NB4 (cell line): Measurements from ENCODE around the gene DICER1.

Experiments
- MYC ChIP-seq: IDR thresholded peaks from 2 replicates; pipeline ENCODE4 v1.6.1; 2011; ENCODE audit warnings: low read depth, low read length
- TF ChIP-seq, protein P1 (sequence below): IDR thresholded peaks from one replicate; pipeline ENCODE4 v1.5.1; 2012; ENCODE audit warnings: low read depth, low read length

DNA sequence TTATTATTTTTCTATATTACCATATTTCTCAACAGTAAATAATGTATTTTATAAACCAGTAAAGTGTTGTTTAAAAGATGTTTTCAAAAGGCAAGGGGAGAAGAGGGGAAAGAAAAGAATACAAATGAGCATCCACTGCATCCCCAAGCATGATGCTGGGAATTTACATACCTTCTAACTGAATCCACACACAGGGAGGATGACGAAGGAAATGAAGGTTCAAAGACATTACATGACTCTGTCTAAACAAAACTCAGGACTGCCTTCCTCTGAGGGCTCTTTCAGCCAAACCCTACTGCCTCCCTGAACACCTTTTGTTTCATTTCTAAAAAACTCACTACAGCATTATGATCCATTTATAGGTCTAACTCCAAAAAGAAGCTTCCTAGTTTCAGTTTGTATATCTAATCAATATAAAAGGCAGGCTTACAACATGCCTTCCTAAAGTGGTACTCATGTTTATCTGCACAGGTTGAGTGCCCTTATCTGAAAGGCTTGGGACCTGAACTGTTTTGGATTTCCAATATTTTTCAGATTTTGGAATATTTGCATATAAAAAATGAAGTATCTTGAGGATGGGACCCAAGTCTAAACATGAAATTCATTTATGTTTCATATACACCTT is 30.3 kb downstream of the DICER1 start:
- TF ChIP-seq, protein P1, sequence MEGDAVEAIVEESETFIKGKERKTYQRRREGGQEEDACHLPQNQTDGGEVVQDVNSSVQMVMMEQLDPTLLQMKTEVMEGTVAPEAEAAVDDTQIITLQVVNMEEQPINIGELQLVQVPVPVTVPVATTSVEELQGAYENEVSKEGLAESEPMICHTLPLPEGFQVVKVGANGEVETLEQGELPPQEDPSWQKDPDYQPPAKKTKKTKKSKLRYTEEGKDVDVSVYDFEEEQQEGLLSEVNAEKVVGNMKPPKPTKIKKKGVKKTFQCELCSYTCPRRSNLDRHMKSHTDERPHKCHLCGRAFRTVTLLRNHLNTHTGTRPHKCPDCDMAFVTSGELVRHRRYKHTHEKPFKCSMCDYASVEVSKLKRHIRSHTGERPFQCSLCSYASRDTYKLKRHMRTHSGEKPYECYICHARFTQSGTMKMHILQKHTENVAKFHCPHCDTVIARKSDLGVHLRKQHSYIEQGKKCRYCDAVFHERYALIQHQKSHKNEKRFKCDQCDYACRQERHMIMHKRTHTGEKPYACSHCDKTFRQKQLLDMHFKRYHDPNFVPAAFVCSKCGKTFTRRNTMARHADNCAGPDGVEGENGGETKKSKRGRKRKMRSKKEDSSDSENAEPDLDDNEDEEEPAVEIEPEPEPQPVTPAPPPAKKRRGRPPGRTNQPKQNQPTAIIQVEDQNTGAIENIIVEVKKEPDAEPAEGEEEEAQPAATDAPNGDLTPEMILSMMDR = no peak
- TF ChIP-seq MYC = no peak
